Measurements from ENCODE around the gene APOBEC3F.
A peak's percentile ranks its signal among the peaks of the same experiment; 100 is the strongest.
"Not testable (repeated sequence)": the region's sequence is repeated elsewhere in the genome, so short reads cannot be mapped to it uniquely, and the experiment has no call there.

The APOBEC3F gene

GRCh38 chr22:39040538-39041296 lies at the start of gene APOBEC3F:
Gene APOBEC3F (plus strand): TSS chr22:39040864. CDS start chr22:39040961, 97 bp downstream.
- DNase-seq (ENCODE audit: low spot score) = not testable (repeated sequence)

- DNase-seq (ENCODE audit: low spot score) = not testable (repeated sequence)
Measured at GRCh38 chr22:38992871-38993371, 47.7 kb upstream of the APOBEC3F start.

- no peak for DNase-seq (ENCODE audit: low spot score)
Measured at GRCh38 chr22:38996105-38996504, 44.6 kb upstream of the APOBEC3F start.

- DNase-seq (ENCODE audit: low spot score) = no peak
Measured at GRCh38 chr22:38997518-38997917, 43.1 kb upstream of the APOBEC3F start.

- DNase-seq (ENCODE audit: low spot score) = peak; percentile 53
Measured at GRCh38 chr22:39003165-39003638, 37.5 kb upstream of the APOBEC3F start.

GRCh38 chr22:39007177-39007576 lies 33.5 kb upstream of the APOBEC3F start:
- DNase-seq (ENCODE audit: low spot score) = no peak

GRCh38 chr22:39008271-39008850 lies 32.3 kb upstream of the APOBEC3F start:
- DNase-seq (ENCODE audit: low spot score) = not testable (repeated sequence)

GRCh38 chr22:39010946-39011345 lies 29.7 kb upstream of the APOBEC3F start:
- DNase-seq (ENCODE audit: low spot score) = no peak

- DNase-seq (ENCODE audit: low spot score) = no peak
Measured at GRCh38 chr22:39012533-39013511, 27.8 kb upstream of the APOBEC3F start.

GRCh38 chr22:39013561-39013941 lies 27.1 kb upstream of the APOBEC3F start:
- not testable (repeated sequence) for DNase-seq (ENCODE audit: low spot score)

GRCh38 chr22:39013942-39014722 lies 26.5 kb upstream of the APOBEC3F start, which contains the start of gene APOBEC3C:
Gene APOBEC3C (plus strand): TSS chr22:39014257. CDS start chr22:39014363, 106 bp downstream.
- peak; percentile 21 for DNase-seq (ENCODE audit: low spot score)

- DNase-seq (ENCODE audit: low spot score) = not testable (repeated sequence)
Measured at GRCh38 chr22:39014723-39015121, 25.9 kb upstream of the APOBEC3F start.

GRCh38 chr22:39016592-39016991 lies 24.1 kb upstream of the APOBEC3F start:
- no peak for DNase-seq (ENCODE audit: low spot score)

GRCh38 chr22:39017596-39018365 lies 22.9 kb upstream of the APOBEC3F start:
- DNase-seq (ENCODE audit: low spot score) = no peak

GRCh38 chr22:39020021-39020651 lies 20.5 kb upstream of the APOBEC3F start:
- DNase-seq (ENCODE audit: low spot score) = not testable (repeated sequence)

GRCh38 chr22:39021552-39022250 lies 19.0 kb upstream of the APOBEC3F start:
- DNase-seq (ENCODE audit: low spot score) = no peak

- DNase-seq (ENCODE audit: low spot score) = no peak
Measured at GRCh38 chr22:39024519-39025308, 15.9 kb upstream of the APOBEC3F start.

- DNase-seq (ENCODE audit: low spot score) = no peak
Measured at GRCh38 chr22:39026509-39027150, 14.0 kb upstream of the APOBEC3F start.
